Brain microvascular endothelial cell (primary cell): ENCODE measurements around the gene DNAJC7.
A peak's percentile ranks its signal among the peaks of the same experiment; 100 is the strongest.

ENCODE experiments used
- DNase-seq: peaks from one replicate; pipeline ENCODE4 v3.0.0-alpha.2; 2020
- H3K27ac ChIP-seq: fragments of 250-450 bp; sonication (Bioruptor Pico); 2 replicates; pipeline ENCODE4 v1.5.1; 2020; ENCODE audit warnings: mild to moderate bottlenecking, moderate library complexity
- H3K27me3 ChIP-seq: fragments of 250-450 bp; sonication (Bioruptor Pico); replicated peaks from 2 replicates; pipeline ENCODE4 v1.5.1; 2020; ENCODE audit warnings: mild to moderate bottlenecking
- H3K36me3 ChIP-seq: fragments of 250-450 bp; sonication (Bioruptor Pico); replicated peaks from 2 replicates; pipeline ENCODE4 v1.5.1; 2020; ENCODE audit warnings: mild to moderate bottlenecking
- H3K4me3 ChIP-seq: 2 replicates; pipeline ENCODE4 v1.5.1; 2011; ENCODE audit warnings: low read depth, mild to moderate bottlenecking, control low read depth, low read length, moderate library complexity
- in situ Hi-C: cut with HindIII; loops from 2 replicates; pipeline ENCODE4 v1.10.0; 2017; ENCODE audit warnings: low sequenced_read_pairs, low pct_ligation_motif_present
- TF ChIP-seq, protein P1 (sequence below): IDR thresholded peaks from 2 replicates; pipeline ENCODE4 v1.5.1; 2011; ENCODE audit warnings: low read depth, mild to moderate bottlenecking, moderate library complexity, low read length, control low read depth, inconsistent platforms; ENCODE audit errors: missing control alignments

DNAJC7 gene

DNA sequence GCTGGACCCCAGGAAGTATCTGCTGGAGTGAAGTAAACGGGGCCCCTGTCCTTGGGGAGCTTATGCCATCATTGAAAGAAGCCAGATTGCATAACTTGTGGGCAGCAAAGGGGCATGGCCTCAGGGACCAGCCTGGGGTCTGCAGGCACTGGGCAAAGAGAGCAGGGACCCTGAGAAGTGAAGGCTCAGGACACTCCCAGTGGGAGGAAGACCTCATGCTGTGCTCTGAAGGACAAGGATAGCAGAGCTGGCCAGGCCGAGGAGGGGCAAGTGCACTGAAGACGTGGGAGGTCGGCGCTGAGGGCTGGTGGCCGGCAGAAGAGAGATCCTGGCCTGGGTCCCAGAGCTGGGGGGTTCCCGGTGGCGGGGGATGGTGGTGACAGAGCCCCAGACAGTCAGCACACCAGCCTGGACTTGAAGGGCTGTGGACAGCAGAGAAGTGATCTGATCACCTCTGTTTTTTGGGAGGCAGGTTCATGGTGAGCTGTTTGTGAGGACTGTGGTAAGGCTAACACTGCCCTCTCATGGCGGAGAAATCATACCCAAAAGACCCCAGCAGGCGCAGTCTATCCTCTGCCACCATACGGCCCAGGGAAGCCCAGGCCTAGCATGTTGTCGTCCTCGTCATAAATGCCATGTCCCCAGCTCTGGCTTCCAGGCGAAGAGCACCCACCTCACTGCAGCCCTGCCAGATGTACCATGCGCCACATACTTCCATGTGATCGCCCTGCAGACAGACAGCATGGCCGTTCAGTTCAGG lies 57.7 kb downstream of the DNAJC7 start:
- Histone ChIP-seq H3K4me3 (no peak overlapping the region), H3K27me3 (no peaks in the 10 kb centered on the region), H3K27ac (no peak overlapping the region), H3K36me3 (no peaks in the 10 kb centered on the region)
- peak; percentile 31 for DNase-seq
- TF ChIP-seq, protein P1, sequence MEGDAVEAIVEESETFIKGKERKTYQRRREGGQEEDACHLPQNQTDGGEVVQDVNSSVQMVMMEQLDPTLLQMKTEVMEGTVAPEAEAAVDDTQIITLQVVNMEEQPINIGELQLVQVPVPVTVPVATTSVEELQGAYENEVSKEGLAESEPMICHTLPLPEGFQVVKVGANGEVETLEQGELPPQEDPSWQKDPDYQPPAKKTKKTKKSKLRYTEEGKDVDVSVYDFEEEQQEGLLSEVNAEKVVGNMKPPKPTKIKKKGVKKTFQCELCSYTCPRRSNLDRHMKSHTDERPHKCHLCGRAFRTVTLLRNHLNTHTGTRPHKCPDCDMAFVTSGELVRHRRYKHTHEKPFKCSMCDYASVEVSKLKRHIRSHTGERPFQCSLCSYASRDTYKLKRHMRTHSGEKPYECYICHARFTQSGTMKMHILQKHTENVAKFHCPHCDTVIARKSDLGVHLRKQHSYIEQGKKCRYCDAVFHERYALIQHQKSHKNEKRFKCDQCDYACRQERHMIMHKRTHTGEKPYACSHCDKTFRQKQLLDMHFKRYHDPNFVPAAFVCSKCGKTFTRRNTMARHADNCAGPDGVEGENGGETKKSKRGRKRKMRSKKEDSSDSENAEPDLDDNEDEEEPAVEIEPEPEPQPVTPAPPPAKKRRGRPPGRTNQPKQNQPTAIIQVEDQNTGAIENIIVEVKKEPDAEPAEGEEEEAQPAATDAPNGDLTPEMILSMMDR, result peak; percentile 71
- in situ Hi-C loops, result loop anchor here (25.0 kb wide), 1 partner anchor 153 kb away; the partner anchor contains the start of genes DHX58, HSPB9 and KAT2A

DNA sequence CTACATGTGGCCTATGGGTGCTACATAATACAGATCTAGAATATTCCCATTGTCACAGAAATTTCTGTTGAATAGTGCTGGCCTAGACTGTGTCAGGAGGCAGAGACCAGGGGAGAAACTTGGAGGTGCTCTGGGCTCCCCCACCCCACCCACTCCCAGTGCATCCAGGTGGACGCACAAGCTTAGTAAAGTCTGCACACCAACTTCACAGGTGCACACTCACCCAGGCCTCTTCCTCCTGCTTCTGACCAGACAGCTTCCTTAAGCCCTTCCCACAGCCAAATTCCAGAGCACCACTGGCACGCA lies 58.3 kb downstream of the DNAJC7 start:
- no peaks in the 10 kb centered on the region for H3K36me3 ChIP-seq
- TF ChIP-seq, protein P1, result no peak
- in situ Hi-C loops, result loop anchor here (25.0 kb wide), 1 partner anchor 153 kb away; the partner anchor contains the start of genes DHX58, HSPB9 and KAT2A
- H3K27me3 ChIP-seq, result no peaks in the 10 kb centered on the region
- H3K4me3 ChIP-seq, result no peak overlapping the region
- no peak for DNase-seq
- no peak overlapping the region for H3K27ac ChIP-seq

DNA sequence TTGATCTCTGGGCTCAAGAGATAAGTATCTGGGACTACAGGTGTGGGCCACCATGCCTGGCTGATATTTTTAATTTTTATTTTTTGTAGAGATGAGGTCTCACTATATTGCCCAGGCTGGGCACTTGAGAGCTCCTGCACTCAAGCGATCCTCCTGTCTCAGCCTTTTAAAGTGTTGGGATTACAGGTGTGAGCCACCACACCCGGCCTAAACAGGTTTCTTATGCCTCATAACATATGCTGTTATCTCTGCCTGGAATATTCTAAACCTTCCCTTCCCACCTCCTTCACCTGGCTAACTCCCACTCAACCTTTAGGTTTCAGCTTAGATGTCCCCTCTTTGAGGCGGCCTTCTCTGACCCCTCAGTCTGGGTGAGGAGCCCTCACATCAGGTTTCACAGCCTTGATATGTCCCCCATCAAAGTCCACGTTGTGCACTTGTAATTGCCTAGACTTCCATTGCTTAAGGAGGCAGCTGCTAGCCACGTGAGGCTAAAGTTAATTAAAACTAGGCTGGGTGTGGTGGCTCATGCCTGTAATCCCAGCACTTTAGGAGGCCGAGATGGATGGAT lies 59.3 kb downstream of the DNAJC7 start:
- in situ Hi-C loops, result loop anchor here (25.0 kb wide), 1 partner anchor 154 kb away; the partner anchor contains the start of genes DHX58, HSPB9 and KAT2A
- DNase-seq, result no peak

DNA sequence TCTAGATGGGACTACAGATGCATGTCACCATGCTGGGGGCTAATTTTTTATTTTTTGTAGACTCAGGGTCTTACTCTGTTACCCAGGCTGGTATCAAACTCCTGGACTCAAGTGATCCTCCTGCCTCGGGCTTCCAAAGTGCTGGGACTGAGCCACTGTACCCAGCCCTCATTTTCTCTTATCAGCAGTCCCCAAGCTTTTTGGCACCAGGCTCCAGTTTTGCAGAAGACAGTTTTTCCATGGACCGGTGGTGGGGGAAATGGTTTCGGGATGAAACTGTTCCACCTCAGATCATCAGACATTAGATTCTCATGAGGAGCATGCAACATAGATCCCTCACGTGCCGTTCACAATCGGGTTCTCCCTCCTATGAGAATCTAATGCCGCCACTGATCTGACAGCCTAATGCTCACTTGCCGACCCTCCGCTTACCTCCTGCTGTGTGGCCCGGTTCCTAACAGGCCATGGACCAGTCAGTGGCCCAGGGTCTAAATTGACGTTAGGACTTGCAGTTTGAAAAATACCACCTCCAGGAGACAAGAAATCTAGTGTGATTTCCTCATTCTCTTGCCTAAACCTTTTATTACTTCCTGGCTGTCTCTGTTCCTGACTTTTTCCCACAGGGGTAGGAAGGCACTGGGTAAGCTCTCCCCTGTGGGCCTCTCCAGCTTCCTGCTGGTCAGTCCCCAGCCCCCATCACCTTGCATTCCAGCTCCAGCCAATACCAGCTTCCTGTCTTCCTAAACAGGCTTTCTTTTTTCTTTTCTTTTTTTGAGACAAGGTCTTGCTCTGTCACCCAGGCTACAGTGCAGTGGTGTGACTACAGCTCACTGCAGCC lies 60.0 kb downstream of the DNAJC7 start:
- no peaks in the 10 kb centered on the region for H3K36me3 ChIP-seq
- TF ChIP-seq, protein P1, result no peak

More for the DNA sequence above, 59.3 kb downstream of the DNAJC7 start:
- TF ChIP-seq, protein P1, result no peak
- Histone ChIP-seq H3K27me3 (no peaks in the 10 kb centered on the region), H3K27ac (no peak overlapping the region), H3K4me3 (no peak overlapping the region), H3K36me3 (no peaks in the 10 kb centered on the region)

DNA sequence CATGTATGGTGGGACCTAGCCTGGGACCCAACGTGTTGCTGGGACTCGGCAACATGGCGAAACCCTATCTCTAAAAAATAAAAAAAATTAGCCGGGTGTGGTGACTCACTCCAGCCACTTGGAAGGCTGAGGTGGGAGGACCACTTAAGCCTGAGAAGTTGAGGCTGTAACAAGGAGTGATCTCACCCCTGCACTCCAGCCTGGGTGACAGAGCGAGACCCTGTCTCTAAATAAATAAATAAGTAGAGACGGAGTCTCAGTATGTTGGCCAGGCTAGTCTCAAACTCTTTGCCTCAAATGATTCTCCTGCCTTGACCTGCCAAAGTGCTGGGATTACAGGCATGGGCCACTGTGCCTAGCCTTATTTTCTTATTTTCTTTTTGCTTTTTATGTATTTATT lies 60.7 kb downstream of the DNAJC7 start:
- H3K4me3 ChIP-seq, result no peak overlapping the region
- no peak for DNase-seq
- no peaks in the 10 kb centered on the region for H3K36me3 ChIP-seq
- H3K27ac ChIP-seq, result no peak overlapping the region
- in situ Hi-C loops, result loop anchor here (25.0 kb wide), 1 partner anchor 156 kb away; the partner anchor contains the start of genes DHX58, HSPB9 and KAT2A
- TF ChIP-seq, protein P1, result no peak
- H3K27me3 ChIP-seq, result no peaks in the 10 kb centered on the region

More for the DNA sequence above, 60.0 kb downstream of the DNAJC7 start:
- H3K4me3 ChIP-seq, result no peak overlapping the region
- no peak overlapping the region for H3K27ac ChIP-seq
- no peak for DNase-seq
- in situ Hi-C loops, result loop anchor here (25.0 kb wide), 1 partner anchor 155 kb away; the partner anchor contains the start of genes DHX58, HSPB9 and KAT2A
- H3K27me3 ChIP-seq, result no peaks in the 10 kb centered on the region
